HG03469 (cell line): ENCODE data around the gene PAK1.

ENCODE experiments used
- ATAC-seq: cut with Tn5 transposase; IDR thresholded peaks from one replicate; pipeline ENCODE4 v1.9.1; 2021; ENCODE audit warnings: mild to moderate bottlenecking, moderate library complexity, moderate number of reproducible peaks; ENCODE audit not compliant: unreplicated experiment

PAK1 gene

GRCh38 chr11:77440678-77441077, 33.2 kb downstream of the PAK1 start:
- no peak for ATAC-seq

GRCh38 chr11:77438487-77438886, 35.4 kb downstream of the PAK1 start:
- no peak for ATAC-seq

GRCh38 chr11:77436969-77437368, 36.9 kb downstream of the PAK1 start:
- ATAC-seq: no peak

- ATAC-seq: no peak
These were observed 37.4 kb downstream of the PAK1 start for GRCh38 chr11:77436506-77436905.

GRCh38 chr11:77435972-77436371, 37.9 kb downstream of the PAK1 start:
- ATAC-seq: no peak

GRCh38 chr11:77431813-77432212, 42.1 kb downstream of the PAK1 start:
- no peak for ATAC-seq

GRCh38 chr11:77428598-77428997, 45.3 kb downstream of the PAK1 start:
- no peak for ATAC-seq

- no peak for ATAC-seq
These were observed 48.5 kb downstream of the PAK1 start for GRCh38 chr11:77425346-77425745.

- no peak for ATAC-seq
These were observed 49.2 kb downstream of the PAK1 start for GRCh38 chr11:77424644-77425043.

GRCh38 chr11:77423624-77424023, 50.3 kb downstream of the PAK1 start:
- ATAC-seq: no peak

- ATAC-seq: no peak
These were observed 51.2 kb downstream of the PAK1 start for GRCh38 chr11:77422687-77423086.

GRCh38 chr11:77421041-77421723, 52.7 kb downstream of the PAK1 start:
- no peak for ATAC-seq

GRCh38 chr11:77418971-77419597, 54.8 kb downstream of the PAK1 start:
- no peak for ATAC-seq

GRCh38 chr11:77418155-77418970, 55.5 kb downstream of the PAK1 start:
- no peak for ATAC-seq

GRCh38 chr11:77416357-77416756, 57.5 kb downstream of the PAK1 start:
- ATAC-seq: no peak

- no peak for ATAC-seq
These were observed 59.9 kb downstream of the PAK1 start for GRCh38 chr11:77413850-77414460.

- no peak for ATAC-seq
These were observed 61.1 kb downstream of the PAK1 start for GRCh38 chr11:77412814-77413213.

- peak; percentile 84 for ATAC-seq
These were observed 62.0 kb downstream of the PAK1 start for GRCh38 chr11:77411717-77412441.

- no peak for ATAC-seq
These were observed 62.7 kb downstream of the PAK1 start for GRCh38 chr11:77411137-77411707.

- ATAC-seq: no peak
These were observed 63.6 kb downstream of the PAK1 start for GRCh38 chr11:77410076-77410827.
